Gastroesophageal sphincter (tissue), 4 donors: ENCODE measurements around the gene VAMP4. TPM values are rescaled to one million over a fixed set of nuclear protein-coding genes. Genes with fewer than 3 reads are reported as not detected.
"Not testable (repeated sequence)": the region's sequence is repeated elsewhere in the genome, so short reads cannot be mapped to it uniquely, and the experiment has no call there.

Experiments used
- ATAC-seq: fragments of 150-250 bp; one replicate; pipeline ENCODE4 v1.9.1; 2016; ENCODE audit warnings: mild to moderate bottlenecking, moderate library complexity
- H3K27ac ChIP-seq, 4 donors: fragments of 200-600 bp; sonication (generic) in 3 of 4; 1 replicate in 3 of 4; 2 replicates in 1 of 4; pipeline ENCODE4 v1.5.1; 2016 to 2019
- H3K27me3 ChIP-seq: fragments of 200-600 bp; sonication (generic); one replicate; pipeline ENCODE4 v1.5.1; 2019
- H3K36me3 ChIP-seq, 2 donors: fragments of 200-600 bp; sonication (generic); one replicate each; pipeline ENCODE4 v1.5.1; 2019; ENCODE audit warnings: control low read depth in 1 of 2
- H3K4me1 ChIP-seq, 3 donors: fragments of 200-600 bp; sonication (generic); 1 replicate in 2 of 3; 2 replicates in 1 of 3; pipeline ENCODE4 v1.5.1; 2016 to 2019; ENCODE audit warnings: control low read depth in 2 of 3
- H3K4me3 ChIP-seq, 2 donors: fragments of 200-600 bp; sonication (generic); one replicate each; pipeline ENCODE4 v1.5.1; 2019; ENCODE audit warnings: mild to moderate bottlenecking in 1 of 2, moderate library complexity in 1 of 2
- H3K9me3 ChIP-seq, 3 donors: fragments of 200-600 bp; sonication (generic); one replicate each; pipeline ENCODE4 v1.5.1; 2017 to 2019; ENCODE audit warnings: control low read depth in 2 of 3
- CTCF ChIP-seq, 4 experiments: fragments of 200-600 bp in 2 of 4; fragments of 450-650 bp in 2 of 4; sonication (generic) in 1 of 4; IDR thresholded peaks; one replicate each; pipeline ENCODE4 v1.5.1; 2017 to 2019; ENCODE audit warnings: antibody characterized with exemption in 4 of 4, mild to moderate bottlenecking in 2 of 4, moderate library complexity in 2 of 4
- EP300 ChIP-seq: sonication (generic); formaldehyde crosslinking; IDR thresholded peaks from one replicate; pipeline ENCODE4 v1.6.1; 2017; ENCODE audit warnings: antibody characterized with exemption, mild to moderate bottlenecking
- POLR2A ChIP-seq, 2 donors: fragments of 450-650 bp; IDR thresholded peaks; one replicate each; pipeline ENCODE4 v1.6.1; 2017; ENCODE audit warnings: antibody characterized with exemption in 2 of 2, mild to moderate bottlenecking in 2 of 2, moderate library complexity in 1 of 2
- POLR2AphosphoS5 ChIP-seq: sonication (generic); formaldehyde crosslinking; IDR thresholded peaks from one replicate; pipeline ENCODE4 v1.6.1; 2017; ENCODE audit warnings: antibody characterized with exemption
- WGBS, 2 donors: methylation state at CpG; one replicate each; pipeline ENCODE4 v1.1.5; 2018; ENCODE audit warnings: low coverage in 1 of 2; 5-methylcytosine and 5-hydroxymethylcytosine counted together
- total RNA-seq, 4 donors: library from RNA; depleted of rRNA; stranded (reverse); fragments of >200 nt; gene quantifications; one replicate each; pipeline ENCODE4 v1.1.0, GENCODE V29; 2016

VAMP4 gene
- total RNA-seq, 4 donors from 2014 or later, result 16.3 to 37.5 (median 20.0) TPM

- ATAC-seq, result no peak
- peak overlapping the region in 2 of 4 donors; percentile 29 to 72 for H3K27ac ChIP-seq
- H3K4me3 ChIP-seq, result no peak overlapping the region
- no peaks in the 10 kb centered on the region for H3K9me3 ChIP-seq
- TF ChIP-seq CTCF (IDR thresholded peaks at IDR 0.05) (no peak), POLR2A (IDR thresholded peaks at IDR 0.05) (no peak), POLR2AphosphoS5 (no peak), EP300 (no peak)
- H3K27me3 ChIP-seq, result no peaks in the 10 kb centered on the region
- H3K36me3 ChIP-seq, result peaks cover 0 to 32% of the 10 kb centered on the region in 2 donors
- 100% methylated on average over 1 of the region's 1 CpG for WGBS, 2 donors
- peaks cover 0 to 52% (median 15%) of the 10 kb centered on the region in 3 donors for H3K4me1 ChIP-seq
These were observed 29.5 kb downstream of the VAMP4 start for GRCh38 chr1:171712341-171712740.

GRCh38 chr1:171711643-171712042 is 30.2 kb downstream of the VAMP4 start:
- peaks cover 0 to 33% of the 10 kb centered on the region in 2 donors for H3K36me3 ChIP-seq
- no peak for ATAC-seq
- H3K4me1 ChIP-seq, result peaks cover 0 to 45% (median 14%) of the 10 kb centered on the region in 3 donors
- 91 to 94% methylated on average over 4 of the region's 4 CpGs for WGBS, 2 donors
- H3K27me3 ChIP-seq, result no peaks in the 10 kb centered on the region
- no peak overlapping the region for H3K4me3 ChIP-seq
- TF ChIP-seq POLR2AphosphoS5 (no peak), POLR2A (IDR thresholded peaks at IDR 0.05) (no peak), CTCF (IDR thresholded peaks at IDR 0.05) (no peak), EP300 (no peak)
- H3K9me3 ChIP-seq, result no peaks in the 10 kb centered on the region
- peak overlapping the region in 1 of 4 donors; percentile 29 for H3K27ac ChIP-seq

- Histone ChIP-seq H3K4me3 (no peak overlapping the region), H3K9me3 (no peaks in the 10 kb centered on the region), H3K27ac (no peak overlapping the region), H3K4me1 (peaks cover 3 to 40% (median 13%) of the 10 kb centered on the region in 3 donors), H3K27me3 (no peaks in the 10 kb centered on the region), H3K36me3 (peaks cover 0 to 30% of the 10 kb centered on the region in 2 donors)
- no peak for ATAC-seq
- TF ChIP-seq CTCF (IDR thresholded peaks at IDR 0.05), result no peak
- no peak for TF ChIP-seq EP300
- TF ChIP-seq POLR2A (IDR thresholded peaks at IDR 0.05), result no peak
- TF ChIP-seq POLR2AphosphoS5, result no peak
- 84 to 88% methylated on average over 3 of the region's 3 CpGs for WGBS, 2 donors
These were observed 34.3 kb downstream of the VAMP4 start for GRCh38 chr1:171707583-171707982.

- H3K9me3 ChIP-seq, result no peaks in the 10 kb centered on the region
- no peak overlapping the region for H3K4me3 ChIP-seq
- no peak overlapping the region for H3K27ac ChIP-seq
- H3K27me3 ChIP-seq, result no peaks in the 10 kb centered on the region
- ATAC-seq, result no peak
- H3K4me1 ChIP-seq, result peaks cover 3 to 30% (median 13%) of the 10 kb centered on the region in 3 donors
- no peak for TF ChIP-seq POLR2A (IDR thresholded peaks at IDR 0.05)
- no peak for TF ChIP-seq EP300
- no peak for TF ChIP-seq CTCF (IDR thresholded peaks at IDR 0.05)
- TF ChIP-seq POLR2AphosphoS5, result no peak
- H3K36me3 ChIP-seq, result peaks cover 0 to 35% of the 10 kb centered on the region in 2 donors
These were observed 39.3 kb downstream of the VAMP4 start for GRCh38 chr1:171702598-171702997.

GRCh38 chr1:171699531-171699930 is 42.3 kb downstream of the VAMP4 start:
- Histone ChIP-seq H3K27ac (no peak overlapping the region), H3K4me1 (peaks cover 0 to 10% (median 0%) of the 10 kb centered on the region in 3 donors), H3K4me3 (no peak overlapping the region), H3K36me3 (peaks cover 0 to 29% of the 10 kb centered on the region in 2 donors), H3K27me3 (no peaks in the 10 kb centered on the region), H3K9me3 (no peaks in the 10 kb centered on the region)
- no peak for TF ChIP-seq EP300
- no peak for ATAC-seq
- WGBS, 2 donors, result 65 to 88% methylated on average over 2 of the region's 2 CpGs

GRCh38 chr1:171695772-171696171 is 46.1 kb downstream of the VAMP4 start:
- H3K4me3 ChIP-seq, ATAC-seq, H3K9me3 ChIP-seq, H3K27ac ChIP-seq, H3K27me3 ChIP-seq, H3K4me1 ChIP-seq: not testable (repeated sequence)
- WGBS, 2 donors, result 100% methylated on average over 1 of the region's 14 CpGs; no CpG with 5 or more reads in 1 of the 2 donors
- peaks cover 0 to 16% of the 10 kb centered on the region in 2 donors for H3K36me3 ChIP-seq

- not testable (repeated sequence) for H3K9me3 ChIP-seq, H3K4me3 ChIP-seq, H3K27me3 ChIP-seq, H3K36me3 ChIP-seq, H3K27ac ChIP-seq, H3K4me1 ChIP-seq, ATAC-seq
- no CpG with 5 or more reads among the region's 23 CpGs for WGBS, 2 donors
These were observed 48.3 kb downstream of the VAMP4 start for GRCh38 chr1:171693541-171693940.
